Peyer's patch (tissue), 4 donors: ENCODE results near the gene CNTN5.

Source experiments
- CTCF ChIP-seq, 6 experiments: fragments of 450-650 bp in 4 of 6; fragments of 200-600 bp in 2 of 6; sonication (generic) in 1 of 6; IDR thresholded peaks; one replicate each; pipeline ENCODE4 v1.5.1; 2017 to 2019; ENCODE audit warnings: antibody characterized with exemption in 6 of 6, mild to moderate bottlenecking in 3 of 6, moderate library complexity in 1 of 6
- POLR2A ChIP-seq, 2 donors: fragments of 450-650 bp; IDR thresholded peaks; one replicate each; pipeline ENCODE4 v1.5.1; 2017; ENCODE audit warnings: antibody characterized with exemption in 2 of 2, mild to moderate bottlenecking in 2 of 2, moderate library complexity in 2 of 2

GRCh38 chr11:99019696-99020095, 1.1 kb upstream of the CNTN5 start:
- TF ChIP-seq POLR2A (IDR thresholded peaks at IDR 0.05) (no peak), CTCF (IDR thresholded peaks at IDR 0.05) (no peak)
